SU-DHL-6 (cell line): ENCODE measurements around the gene DAPP1.

Experiments used
- H2AFZ ChIP-seq: fragments of 200-600 bp; sonication (generic); 2 replicates; pipeline ENCODE4 v1.6.1; 2014; ENCODE audit warnings: low read depth, mild to moderate bottlenecking, moderate library complexity, mixed read lengths, antibody characterized with exemption, low read length; ENCODE audit not compliant: severe bottlenecking
- H3F3A ChIP-seq: fragments of 200-600 bp; shearing (Covaris generic); 2 replicates; pipeline ENCODE4 v1.6.0; 2016; ENCODE audit warnings: antibody characterized with exemption, mild to moderate bottlenecking; ENCODE audit not compliant: insufficient read depth
- H3K27ac ChIP-seq: fragments of 200-600 bp; sonication (generic); 2 replicates; pipeline ENCODE4 v1.5.1; 2016; ENCODE audit warnings: low read depth, mild to moderate bottlenecking, low read length, moderate library complexity, mixed read lengths
- H3K27me3 ChIP-seq: fragments of 200-600 bp; sonication (generic), shearing (Covaris generic); 2 replicates; pipeline ENCODE4 v1.6.0; 2014; ENCODE audit warnings: mild to moderate bottlenecking, low read length
- H3K36me3 ChIP-seq: fragments of 200-600 bp; sonication (generic); 2 replicates; pipeline ENCODE4 v1.6.1; 2014; ENCODE audit warnings: mild to moderate bottlenecking, low read length, mixed read lengths
- H3K4me2 ChIP-seq: fragments of 300-600, 200-600 bp; shearing (Covaris generic), sonication (generic); 2 replicates; pipeline ENCODE4 v1.6.0; 2014; ENCODE audit warnings: low read length, low read depth, mild to moderate bottlenecking; ENCODE audit not compliant: poor library complexity, severe bottlenecking
- H3K4me3 ChIP-seq: fragments of 200-600 bp; sonication (generic); 2 replicates; pipeline ENCODE4 v1.5.1; 2014; ENCODE audit warnings: antibody characterized with exemption, low read length, mild to moderate bottlenecking, mixed read lengths; ENCODE audit not compliant: insufficient read depth, poor library complexity, severe bottlenecking
- H3K79me2 ChIP-seq: fragments of 200-600 bp; sonication (generic); 2 replicates; pipeline ENCODE4 v1.6.1; 2014; ENCODE audit warnings: mild to moderate bottlenecking, low read length, moderate library complexity; ENCODE audit not compliant: insufficient read depth
- H3K9ac ChIP-seq: fragments of 200-600 bp; sonication (generic); 2 replicates; pipeline ENCODE4 v1.7.0; 2014; ENCODE audit warnings: mild to moderate bottlenecking, low read length
- H3K9me2 ChIP-seq: fragments of 200-600 bp; sonication (generic); replicated peaks from 2 replicates; pipeline ENCODE4 v1.6.1; 2014; ENCODE audit warnings: low read length; ENCODE audit not compliant: insufficient read depth
- H3K9me3 ChIP-seq: fragments of 200-600 bp; sonication (generic); 2 replicates; pipeline ENCODE4 v1.6.1; 2014; ENCODE audit warnings: low read length, mixed read lengths; ENCODE audit not compliant: insufficient read depth
- H4K20me1 ChIP-seq: fragments of 200-600 bp; sonication (generic); 2 replicates; pipeline ENCODE4 v1.6.1; 2014; ENCODE audit warnings: low read depth, mild to moderate bottlenecking, antibody characterized with exemption, low read length, moderate library complexity, mixed read lengths
- EZH2phosphoT487 ChIP-seq: fragments of 200-600 bp; sonication (generic), shearing (Covaris generic); conservative IDR thresholded peaks from 2 replicates; pipeline ENCODE4 v1.6.1; 2018; ENCODE audit warnings: mild to moderate bottlenecking, antibody characterized with exemption, low read length, moderate library complexity, mixed read lengths
- TF ChIP-seq, protein P1 (sequence below): fragments of 200-600 bp; sonication (generic); IDR thresholded peaks from one replicate; pipeline ENCODE4 v1.5.1; 2017; ENCODE audit warnings: antibody characterized with exemption, mild to moderate bottlenecking, low read length, moderate library complexity; ENCODE audit not compliant: insufficient read depth, poor library complexity, severe bottlenecking

The DAPP1 gene

DNA sequence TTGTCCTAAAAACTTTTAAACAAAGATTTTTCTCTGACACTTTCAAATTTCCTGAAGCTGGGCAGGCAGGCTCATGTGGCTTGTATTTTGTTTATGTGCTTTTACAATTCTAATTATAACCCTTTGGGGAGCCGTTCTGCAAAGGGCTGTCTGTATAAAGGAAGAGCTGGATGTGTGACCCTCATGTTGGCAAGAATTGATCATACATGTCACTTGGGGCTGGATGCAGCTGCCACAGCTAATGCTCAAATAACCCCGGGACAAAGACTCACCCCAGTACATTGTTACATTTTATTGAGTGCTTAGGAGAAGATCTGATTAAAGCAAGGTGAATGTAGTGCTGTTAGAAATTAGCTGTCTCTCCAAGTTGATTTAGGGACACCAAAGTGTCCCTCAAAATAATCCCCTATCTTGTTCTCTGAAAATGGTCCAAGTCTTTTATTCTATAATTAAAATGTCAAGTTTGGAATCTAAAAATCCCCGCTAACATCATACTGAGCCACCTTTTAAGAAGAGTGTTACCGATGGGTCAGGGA, 13.0 kb upstream of the DAPP1 start:
- H4K20me1 ChIP-seq = no peaks in the 10 kb centered on the region

DNA sequence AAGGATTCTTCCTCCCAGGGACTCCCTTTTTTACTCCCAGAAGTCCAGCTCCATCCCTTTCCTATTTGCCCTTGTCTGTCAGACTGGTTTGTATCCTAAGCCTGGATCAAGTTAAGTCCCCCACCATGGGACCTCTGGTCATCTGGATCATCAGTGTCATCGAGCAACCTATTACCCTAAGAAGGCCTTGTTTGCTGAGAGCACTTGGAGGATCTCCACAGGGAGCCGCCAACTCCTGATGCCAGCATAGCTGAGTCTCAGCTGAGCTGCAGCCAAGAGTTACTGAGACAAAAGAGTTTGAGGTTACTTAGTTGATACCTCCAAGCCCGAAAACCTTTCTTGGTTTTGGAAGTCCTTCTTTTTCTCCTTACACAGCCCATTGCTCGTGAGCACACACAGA, 10.1 kb upstream of the DAPP1 start:
- Histone ChIP-seq H3K9me3 (no peaks in the 10 kb centered on the region), H3F3A (no peaks in the 10 kb centered on the region), H3K36me3 (no peaks in the 10 kb centered on the region), H3K4me3 (no peak overlapping the region), H3K79me2 (no peaks in the 10 kb centered on the region), H3K9me2 (no peaks in the 10 kb centered on the region), H3K27me3 (no peaks in the 10 kb centered on the region), H3K4me2 (no peak overlapping the region), H3K27ac (no peak overlapping the region), H4K20me1 (no peaks in the 10 kb centered on the region), H3K9ac (no peak overlapping the region), H2AFZ (no peak overlapping the region)
- TF ChIP-seq, protein P1, sequence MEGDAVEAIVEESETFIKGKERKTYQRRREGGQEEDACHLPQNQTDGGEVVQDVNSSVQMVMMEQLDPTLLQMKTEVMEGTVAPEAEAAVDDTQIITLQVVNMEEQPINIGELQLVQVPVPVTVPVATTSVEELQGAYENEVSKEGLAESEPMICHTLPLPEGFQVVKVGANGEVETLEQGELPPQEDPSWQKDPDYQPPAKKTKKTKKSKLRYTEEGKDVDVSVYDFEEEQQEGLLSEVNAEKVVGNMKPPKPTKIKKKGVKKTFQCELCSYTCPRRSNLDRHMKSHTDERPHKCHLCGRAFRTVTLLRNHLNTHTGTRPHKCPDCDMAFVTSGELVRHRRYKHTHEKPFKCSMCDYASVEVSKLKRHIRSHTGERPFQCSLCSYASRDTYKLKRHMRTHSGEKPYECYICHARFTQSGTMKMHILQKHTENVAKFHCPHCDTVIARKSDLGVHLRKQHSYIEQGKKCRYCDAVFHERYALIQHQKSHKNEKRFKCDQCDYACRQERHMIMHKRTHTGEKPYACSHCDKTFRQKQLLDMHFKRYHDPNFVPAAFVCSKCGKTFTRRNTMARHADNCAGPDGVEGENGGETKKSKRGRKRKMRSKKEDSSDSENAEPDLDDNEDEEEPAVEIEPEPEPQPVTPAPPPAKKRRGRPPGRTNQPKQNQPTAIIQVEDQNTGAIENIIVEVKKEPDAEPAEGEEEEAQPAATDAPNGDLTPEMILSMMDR = no peak
- TF ChIP-seq EZH2phosphoT487 = no peak

More for the DNA sequence above, 13.0 kb upstream of the DAPP1 start:
- H3K4me2 ChIP-seq = no peak overlapping the region
- no peaks in the 10 kb centered on the region for H3K9me3 ChIP-seq
- H3K9ac ChIP-seq = no peak overlapping the region
- H3K4me3 ChIP-seq = no peak overlapping the region
- TF ChIP-seq, protein P1 = no peak
- no peak for TF ChIP-seq EZH2phosphoT487
- no peaks in the 10 kb centered on the region for H3K9me2 ChIP-seq
- no peaks in the 10 kb centered on the region for H3K79me2 ChIP-seq
- H3K27me3 ChIP-seq = no peaks in the 10 kb centered on the region
- no peak overlapping the region for H2AFZ ChIP-seq
- no peak overlapping the region for H3K27ac ChIP-seq
- H3F3A ChIP-seq = no peaks in the 10 kb centered on the region
- H3K36me3 ChIP-seq = no peaks in the 10 kb centered on the region

DNA sequence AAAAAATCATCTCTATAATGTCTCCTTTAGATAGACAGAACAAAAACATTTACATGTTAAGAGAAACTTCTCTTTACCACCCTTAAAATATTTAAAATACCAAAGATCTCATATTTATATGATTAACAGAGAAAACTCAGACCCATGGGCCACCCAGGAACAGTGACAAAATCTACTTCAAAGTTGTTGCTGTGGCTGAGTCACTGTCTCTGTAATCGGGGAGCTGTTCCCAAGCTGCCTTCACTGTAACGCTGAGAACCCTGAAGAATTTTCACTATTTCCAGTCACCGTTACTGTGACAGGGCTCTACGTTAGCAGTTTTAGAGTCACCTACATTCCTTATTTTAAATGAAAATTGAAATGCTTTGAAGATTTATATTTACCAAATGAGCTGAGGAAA, 9.0 kb upstream of the DAPP1 start:
- H3K27ac ChIP-seq = no peak overlapping the region
- H3K36me3 ChIP-seq = no peaks in the 10 kb centered on the region
- no peak overlapping the region for H3K4me2 ChIP-seq
- no peaks in the 10 kb centered on the region for H3K27me3 ChIP-seq
- H4K20me1 ChIP-seq = no peaks in the 10 kb centered on the region
- TF ChIP-seq, protein P1 = no peak
- no peak for TF ChIP-seq EZH2phosphoT487
- H3K79me2 ChIP-seq = no peaks in the 10 kb centered on the region
- H3K9ac ChIP-seq = no peak overlapping the region
- no peaks in the 10 kb centered on the region for H3K9me2 ChIP-seq
- H3K4me3 ChIP-seq = no peak overlapping the region
- H3F3A ChIP-seq = no peaks in the 10 kb centered on the region
- no peaks in the 10 kb centered on the region for H3K9me3 ChIP-seq
- H2AFZ ChIP-seq = no peak overlapping the region
